GM12878 (cell line): Measurements from ENCODE around the gene RERGL. TPM values are rescaled to one million over a fixed set of nuclear protein-coding genes. Genes with fewer than 3 reads are reported as not detected.
"Not testable (repeated sequence)": the region's sequence is repeated elsewhere in the genome, so short reads cannot be mapped to it uniquely, and the experiment has no call there.

Source experiments
- ATAC-seq: fragments of 200-7000 bp; cut with Tn5 transposase; 3 replicates; pipeline ENCODE4 v1.9.1; 2020; ENCODE audit warnings: mild to moderate bottlenecking, moderate library complexity
- BruUV-seq: library from RNA; stranded (reverse); fragments of 400-500 nt; replicated peaks from 2 replicates; lab custom pipeline; 2021; lab: Mats Ljungman, UMichigan
- CTCF ChIA-PET: fragments of 300-600 bp; sonication (Branson Sonifier 250); formaldehyde crosslinking; extraction: SDS; loops from one replicate; lab custom pipeline; 2021; ENCODE audit warnings: inconsistent platforms; lab: Yijun Ruan, JAX
- POLR2A ChIA-PET: fragments of 350-600 bp; formaldehyde crosslinking; extraction: SDS; loops from one replicate; lab custom pipeline; 2021; ENCODE audit warnings: inconsistent platforms; lab: Charles Lee
- RAD21 ChIA-PET: fragments of 300-600 bp; sonication (Branson Sonifier 250); formaldehyde crosslinking; loops from one replicate; lab custom pipeline; 2023; ENCODE audit warnings: antibody characterized with exemption; ENCODE audit not compliant: unreplicated experiment; lab: Charles Lee
- SMC1A ChIA-PET: fragments of 300-600 bp; sonication (Branson Sonifier 250); formaldehyde crosslinking; loops from one replicate; lab custom pipeline; 2023; ENCODE audit not compliant: unreplicated experiment, uncharacterized antibody; lab: Charles Lee
- DNase-seq: peaks from one replicate; pipeline ENCODE4 v3.0.0-alpha.2; 2011; ENCODE audit warnings: low read depth, low spot score
- FAIRE-seq: peaks from 3 replicates; lab custom pipeline; 2011; peaks lifted over from hg19 to GRCh38; lab: Jason Lieb, UNC
- H2AFZ ChIP-seq: 2 replicates; pipeline ENCODE4 v1.6.0; 2011; ENCODE audit warnings: low read depth, low read length, control low read depth; ENCODE audit not compliant: control insufficient read depth
- H3K27ac ChIP-seq: 2 replicates; pipeline ENCODE4 v1.5.1; 2011; ENCODE audit warnings: control low read depth; ENCODE audit not compliant: control insufficient read depth, insufficient read depth
- H3K27me3 ChIP-seq, 2 experiments: replicated peaks in 1 of 2; 2 replicates each; pipeline versions ENCODE4 v1.6.0 to v1.6.1; 2011; ENCODE audit warnings: low read length in 1 of 2; ENCODE audit not compliant: control insufficient read depth in 2 of 2, insufficient read depth in 2 of 2
- H3K36me3 ChIP-seq, 2 experiments: 2 replicates each; pipeline ENCODE4 v1.5.1; 2011; ENCODE audit warnings: low read length in 1 of 2; ENCODE audit not compliant: control insufficient read depth in 2 of 2, insufficient read depth in 2 of 2
- H3K4me1 ChIP-seq: 2 replicates; pipeline ENCODE4 v1.6.1; 2011; ENCODE audit warnings: mild to moderate bottlenecking, low read length, moderate library complexity, mixed read lengths; ENCODE audit not compliant: control insufficient read depth, insufficient read depth
- H3K4me2 ChIP-seq: 2 replicates; pipeline ENCODE4 v1.6.0; 2011; ENCODE audit warnings: control low read depth; ENCODE audit not compliant: control insufficient read depth, insufficient read depth
- H3K4me3 ChIP-seq: fragments of 200-600 bp; sonication (generic); 2 replicates; pipeline ENCODE4 v1.5.1; 2016
- H3K79me2 ChIP-seq: 2 replicates; pipeline ENCODE4 v1.6.0; 2011; ENCODE audit warnings: low read length; ENCODE audit not compliant: control insufficient read depth, insufficient read depth
- H3K9ac ChIP-seq: 2 replicates; pipeline ENCODE4 v1.8.0; 2011; ENCODE audit warnings: low read length, control low read depth, mixed read lengths; ENCODE audit not compliant: control insufficient read depth, insufficient read depth
- H3K9me3 ChIP-seq: replicated peaks from 3 replicates; pipeline ENCODE4 v1.5.1; 2011; ENCODE audit warnings: mild to moderate bottlenecking, low read length; ENCODE audit not compliant: control insufficient read depth, insufficient read depth
- H4K20me1 ChIP-seq: 2 replicates; pipeline ENCODE4 v1.6.0; 2011; ENCODE audit not compliant: control insufficient read depth, insufficient read depth
- BACH1 ChIP-seq: fragments of 450-650 bp; IDR thresholded peaks from 2 replicates; pipeline ENCODE4 v1.6.1; 2017; ENCODE audit warnings: mild to moderate bottlenecking, borderline replicate concordance
- CHD4 ChIP-seq: fragments of 200-600 bp; sonication (generic); IDR thresholded peaks from 2 replicates; pipeline ENCODE4 v1.6.1; 2016; ENCODE audit warnings: mild to moderate bottlenecking
- CREB1 ChIP-seq: IDR thresholded peaks from 2 replicates; pipeline ENCODE4 v1.6.1; 2012; ENCODE audit warnings: low read depth, mild to moderate bottlenecking, inconsistent platforms
- ETV6 ChIP-seq, 2 experiments: fragments of 450-650 bp in 1 of 2; IDR thresholded peaks in 1 of 2; conservative IDR thresholded peaks in 1 of 2; 2 replicates each; pipeline ENCODE4 v1.6.1; 2014; ENCODE audit warnings: antibody characterized with exemption in 1 of 2, borderline replicate concordance in 1 of 2, low read depth in 1 of 2, mild to moderate bottlenecking in 1 of 2, moderate library complexity in 1 of 2
- IKZF2 ChIP-seq, 2 experiments: fragments of 450-650 bp; IDR thresholded peaks; 2 replicates each; pipeline ENCODE4 v1.6.1; 2017; ENCODE audit warnings: mild to moderate bottlenecking in 2 of 2, moderate library complexity in 2 of 2
- KAT2A ChIP-seq: conservative IDR thresholded peaks from 2 replicates; pipeline ENCODE4 v1.6.1; 2011; ENCODE audit warnings: low read depth, low read length; ENCODE audit not compliant: control insufficient read depth
- MTA2 ChIP-seq: fragments of 450-650 bp; IDR thresholded peaks from 2 replicates; pipeline ENCODE4 v1.6.1; 2016; ENCODE audit warnings: low read depth, mild to moderate bottlenecking, moderate library complexity
- NFYB ChIP-seq: IDR thresholded peaks from 2 replicates; pipeline ENCODE4 v1.6.1; 2011; ENCODE audit warnings: low read depth, mild to moderate bottlenecking, low read length, improper control_type of control experiment, moderate library complexity; ENCODE audit not compliant: insufficient read depth
- POU2F2 ChIP-seq: IDR thresholded peaks from 3 replicates; pipeline ENCODE4 v1.6.1; 2011; ENCODE audit warnings: low read depth, mild to moderate bottlenecking, low read length, borderline replicate concordance
- RCOR1 ChIP-seq: conservative IDR thresholded peaks from 2 replicates; pipeline ENCODE4 v1.6.1; 2012; ENCODE audit warnings: low read depth, low read length, improper control_type of control experiment
- TCF12 ChIP-seq: IDR thresholded peaks from 2 replicates; pipeline ENCODE4 v1.6.1; 2011; ENCODE audit warnings: low read depth, mild to moderate bottlenecking, low read length
- ZNF24 ChIP-seq: fragments of 450-650 bp; IDR thresholded peaks from 2 replicates; pipeline ENCODE4 v1.6.1; 2017; ENCODE audit warnings: antibody characterized with exemption, mild to moderate bottlenecking
- WGBS: methylation state at CpG from one replicate; pipeline ENCODE4 v1.1.6; 2016; ENCODE audit warnings: low lambda C conversion rate; ENCODE audit not compliant: insufficient replicate concordance, insufficient coverage; ENCODE audit errors: missing lambda C conversion rate; 5-methylcytosine and 5-hydroxymethylcytosine counted together
- in situ Hi-C: fragments of 300-500 bp; cut with MboI; formaldehyde crosslinking; loops from 9 replicates; pipeline ENCODE4 v1.14.3; 2018; ENCODE audit warnings: mixed read lengths
- intact Hi-C: fragments of 100-400 bp; cut with micrococcal nuclease; formaldehyde crosslinking; loops from one replicate; pipeline ENCODE4 v1.14.2; 2022; ENCODE audit not compliant: unreplicated experiment
- polyA plus RNA-seq, 11 experiments: library from polyadenylated mRNA; depleted of rRNA in 4 of 11; unstranded in 6 of 11; stranded (reverse) in 5 of 11; fragments of >200 nt; fragmentation: Nextera tagmentation in 4 of 11; fragmentation: Illumina TruSeq in 1 of 11; extraction: Ambion mirVana in 4 of 11; extraction: Trizol in 1 of 11; gene quantifications; 1 replicate in 1 of 11; 2 replicates in 10 of 11; pipeline versions ENCODE4 v1.2.1 to v1.2.3, GENCODE V29; 2011 to 2016; ENCODE audit warnings: inconsistent platforms in 2 of 11, missing spikeins in 2 of 11, low read depth in 1 of 11
- total RNA-seq, 4 experiments: library from RNA; depleted of rRNA in 3 of 4; stranded (reverse); fragments of >200 nt in 3 of 4; fragmentation: Illumina TruSeq in 1 of 4; extraction: Trizol in 1 of 4; gene quantifications; 2 replicates each; pipeline versions ENCODE4 v1.2.1 to v1.2.3, GENCODE V29; 2013 to 2021
- TF ChIP-seq, protein P1 (sequence below): IDR thresholded peaks from 2 replicates; pipeline ENCODE4 v1.6.1; 2012; ENCODE audit warnings: mild to moderate bottlenecking, low read depth, low read length
- TF ChIP-seq, protein P2 (sequence below): fragments of 450-650 bp; IDR thresholded peaks from 2 replicates; pipeline ENCODE4 v1.6.1; 2016; ENCODE audit warnings: mild to moderate bottlenecking

Gene RERGL
- total and polyA plus RNA-seq, 10 of the 15 experiments (the other 5 are each of a cell fraction or from before 2014, with no cell fraction given) = 0.10 to 0.28 (median 0.14) TPM; not detected in 3

DNA sequence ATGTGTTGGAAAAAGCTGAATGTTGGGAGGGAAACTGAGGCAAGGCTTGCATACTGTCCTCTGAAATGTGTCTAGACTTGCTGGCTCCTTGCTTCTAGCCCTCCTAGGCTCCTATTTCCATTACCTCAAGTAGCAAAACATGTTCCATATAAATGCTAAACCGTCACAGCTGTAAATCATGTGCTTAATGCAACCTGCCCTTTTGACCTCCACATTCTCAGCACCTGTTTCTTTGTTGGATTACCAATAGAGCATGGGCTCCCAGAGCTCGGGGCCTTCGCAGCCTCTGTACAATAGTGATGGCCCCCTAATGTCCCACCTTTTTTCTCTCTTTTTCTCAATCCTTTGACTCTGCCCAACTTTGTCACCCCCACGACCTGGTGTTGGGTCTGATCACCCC is 23.3 kb downstream of the RERGL start:
- DNase-seq = no peak
- Histone ChIP-seq H3K36me3 (no peaks in the 10 kb centered on the region), H3K9me3 (no peaks in the 10 kb centered on the region; the same call in 2 of the 3 replicates), H3K4me1 (no peaks in the 10 kb centered on the region), H3K79me2 (no peaks in the 10 kb centered on the region), H3K27ac (no peak overlapping the region), H4K20me1 (no peaks in the 10 kb centered on the region), H2AFZ (no peak overlapping the region), H3K4me3 (no peak overlapping the region), H3K27me3 (no peaks in the 10 kb centered on the region)
- no TSS peak for BruUV-seq
- in situ Hi-C loops = no loop called here
- ChIA-PET CTCF (no interaction called here), SMC1A (no interaction called here), RAD21 (no interaction called here)
- 21% methylated on average over 4 of the region's 4 CpGs for WGBS
- no peak for FAIRE-seq
- intact Hi-C loops = no loop called here
- TF ChIP-seq KAT2A (no peak), POU2F2 (no peak), BACH1 (no peak), ZNF24 (no peak), CHD4 (no peak), NFYB (no peak), IKZF2 (IDR thresholded peaks at IDR 0.05) (no peak), CREB1 (no peak), RCOR1 (no peak), MTA2 (no peak), ETV6 (conservative IDR thresholded peaks at IDR 0.05 in 1 of 2, IDR thresholded peaks at IDR 0.05 in 1 of 2; ENCODE audit: borderline replicate concordance in 1 of 2, low read depth in 1 of 2) (no peak), TCF12 (no peak)
- TF ChIP-seq, protein P1, sequence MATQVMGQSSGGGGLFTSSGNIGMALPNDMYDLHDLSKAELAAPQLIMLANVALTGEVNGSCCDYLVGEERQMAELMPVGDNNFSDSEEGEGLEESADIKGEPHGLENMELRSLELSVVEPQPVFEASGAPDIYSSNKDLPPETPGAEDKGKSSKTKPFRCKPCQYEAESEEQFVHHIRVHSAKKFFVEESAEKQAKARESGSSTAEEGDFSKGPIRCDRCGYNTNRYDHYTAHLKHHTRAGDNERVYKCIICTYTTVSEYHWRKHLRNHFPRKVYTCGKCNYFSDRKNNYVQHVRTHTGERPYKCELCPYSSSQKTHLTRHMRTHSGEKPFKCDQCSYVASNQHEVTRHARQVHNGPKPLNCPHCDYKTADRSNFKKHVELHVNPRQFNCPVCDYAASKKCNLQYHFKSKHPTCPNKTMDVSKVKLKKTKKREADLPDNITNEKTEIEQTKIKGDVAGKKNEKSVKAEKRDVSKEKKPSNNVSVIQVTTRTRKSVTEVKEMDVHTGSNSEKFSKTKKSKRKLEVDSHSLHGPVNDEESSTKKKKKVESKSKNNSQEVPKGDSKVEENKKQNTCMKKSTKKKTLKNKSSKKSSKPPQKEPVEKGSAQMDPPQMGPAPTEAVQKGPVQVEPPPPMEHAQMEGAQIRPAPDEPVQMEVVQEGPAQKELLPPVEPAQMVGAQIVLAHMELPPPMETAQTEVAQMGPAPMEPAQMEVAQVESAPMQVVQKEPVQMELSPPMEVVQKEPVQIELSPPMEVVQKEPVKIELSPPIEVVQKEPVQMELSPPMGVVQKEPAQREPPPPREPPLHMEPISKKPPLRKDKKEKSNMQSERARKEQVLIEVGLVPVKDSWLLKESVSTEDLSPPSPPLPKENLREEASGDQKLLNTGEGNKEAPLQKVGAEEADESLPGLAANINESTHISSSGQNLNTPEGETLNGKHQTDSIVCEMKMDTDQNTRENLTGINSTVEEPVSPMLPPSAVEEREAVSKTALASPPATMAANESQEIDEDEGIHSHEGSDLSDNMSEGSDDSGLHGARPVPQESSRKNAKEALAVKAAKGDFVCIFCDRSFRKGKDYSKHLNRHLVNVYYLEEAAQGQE = no peak
- TF ChIP-seq, protein P2, sequence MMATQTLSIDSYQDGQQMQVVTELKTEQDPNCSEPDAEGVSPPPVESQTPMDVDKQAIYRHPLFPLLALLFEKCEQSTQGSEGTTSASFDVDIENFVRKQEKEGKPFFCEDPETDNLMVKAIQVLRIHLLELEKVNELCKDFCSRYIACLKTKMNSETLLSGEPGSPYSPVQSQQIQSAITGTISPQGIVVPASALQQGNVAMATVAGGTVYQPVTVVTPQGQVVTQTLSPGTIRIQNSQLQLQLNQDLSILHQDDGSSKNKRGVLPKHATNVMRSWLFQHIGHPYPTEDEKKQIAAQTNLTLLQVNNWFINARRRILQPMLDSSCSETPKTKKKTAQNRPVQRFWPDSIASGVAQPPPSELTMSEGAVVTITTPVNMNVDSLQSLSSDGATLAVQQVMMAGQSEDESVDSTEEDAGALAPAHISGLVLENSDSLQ = no peak
- TF ChIP-seq, all 136 proteins: peak for 0
- H3K4me2 ChIP-seq = no peak overlapping the region
- ATAC-seq = no peak
- POLR2A ChIA-PET = no interaction called here
- H3K9ac ChIP-seq = no peak overlapping the region

DNA sequence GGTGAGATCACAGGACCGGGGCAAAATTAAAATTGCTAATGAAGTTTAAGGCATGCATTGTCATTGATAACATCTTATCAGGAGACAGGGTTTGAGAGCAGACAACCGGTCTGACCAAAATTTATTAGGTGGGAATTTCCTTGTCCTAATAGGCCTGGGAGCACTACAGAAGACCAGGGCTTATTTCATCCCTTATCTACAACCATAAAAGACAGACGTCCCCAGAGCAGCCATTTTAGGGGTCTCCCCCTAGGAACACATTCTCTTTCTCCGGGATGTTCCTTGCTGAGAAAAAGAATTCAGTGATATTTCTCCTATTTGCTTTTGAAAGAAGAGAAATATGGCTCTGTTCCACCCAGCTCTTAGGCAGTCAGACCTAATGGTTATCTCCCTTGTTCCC is 27.1 kb downstream of the RERGL start:
- H3K36me3 ChIP-seq, H3K4me1 ChIP-seq, H3K27me3 ChIP-seq, intact Hi-C loops, POLR2A ChIA-PET, H3K4me2 ChIP-seq, ATAC-seq, H3K79me2 ChIP-seq, H3K9me3 ChIP-seq, RAD21 ChIA-PET, H3K4me3 ChIP-seq, FAIRE-seq, CTCF ChIA-PET, BruUV-seq, H4K20me1 ChIP-seq, H3K27ac ChIP-seq, SMC1A ChIA-PET, DNase-seq, in situ Hi-C loops, H2AFZ ChIP-seq, H3K9ac ChIP-seq: not testable (repeated sequence)
- 10% methylated on average over 4 of the region's 4 CpGs for WGBS
